ENCODE results near the gene AGBL1.
"Not testable (repeated sequence)": the region's sequence is repeated elsewhere in the genome, so short reads cannot be mapped to it uniquely, and the experiment has no call there.

The AGBL1 gene

GRCh38 chr15:86876387-86876944, 796.8 kb downstream of the AGBL1 start:
- no peak for DNase-seq (ENCODE audit: low spot score)

- no peak for DNase-seq (ENCODE audit: low spot score)
Measured at GRCh38 chr15:86877171-86877631, 797.5 kb downstream of the AGBL1 start.

GRCh38 chr15:86878844-86879243, 799.2 kb downstream of the AGBL1 start:
- DNase-seq (ENCODE audit: low spot score), result not testable (repeated sequence)

- no peak for DNase-seq (ENCODE audit: low spot score)
Measured at GRCh38 chr15:86879250-86880229, 799.9 kb downstream of the AGBL1 start.

GRCh38 chr15:86885616-86886015, 805.9 kb downstream of the AGBL1 start:
- no peak for DNase-seq (ENCODE audit: low spot score)

GRCh38 chr15:86892774-86893449, 813.2 kb downstream of the AGBL1 start:
- no peak for DNase-seq (ENCODE audit: low spot score)

GRCh38 chr15:86894269-86894668, 814.6 kb downstream of the AGBL1 start:
- no peak for DNase-seq (ENCODE audit: low spot score)

GRCh38 chr15:86903642-86904421, 824.2 kb downstream of the AGBL1 start:
- DNase-seq (ENCODE audit: low spot score), result no peak

GRCh38 chr15:86905625-86906256, 826.1 kb downstream of the AGBL1 start:
- no peak for DNase-seq (ENCODE audit: low spot score)

- DNase-seq (ENCODE audit: low spot score), result no peak
Measured at GRCh38 chr15:86906376-86906775, 826.7 kb downstream of the AGBL1 start.

- DNase-seq (ENCODE audit: low spot score), result no peak
Measured at GRCh38 chr15:86911022-86911421, 831.4 kb downstream of the AGBL1 start.

GRCh38 chr15:86912661-86913060, 833.0 kb downstream of the AGBL1 start:
- DNase-seq (ENCODE audit: low spot score), result no peak

GRCh38 chr15:86915811-86916331, 836.2 kb downstream of the AGBL1 start:
- peak; percentile 56 for DNase-seq (ENCODE audit: low spot score)

- no peak for DNase-seq (ENCODE audit: low spot score)
Measured at GRCh38 chr15:86916671-86917360, 837.1 kb downstream of the AGBL1 start.

GRCh38 chr15:86917361-86917671, 837.6 kb downstream of the AGBL1 start:
- DNase-seq (ENCODE audit: low spot score), result no peak

GRCh38 chr15:86919581-86919980, 839.9 kb downstream of the AGBL1 start:
- no peak for DNase-seq (ENCODE audit: low spot score)

GRCh38 chr15:86929461-86929860, 849.8 kb downstream of the AGBL1 start:
- no peak for DNase-seq (ENCODE audit: low spot score)

GRCh38 chr15:86932456-86932855, 852.8 kb downstream of the AGBL1 start:
- no peak for DNase-seq (ENCODE audit: low spot score)

- DNase-seq (ENCODE audit: low spot score), result no peak
Measured at GRCh38 chr15:86935841-86936240, 856.2 kb downstream of the AGBL1 start.

- no peak for DNase-seq (ENCODE audit: low spot score)
Measured at GRCh38 chr15:86942285-86942684, 862.6 kb downstream of the AGBL1 start.

- no peak for DNase-seq (ENCODE audit: low spot score)
Measured at GRCh38 chr15:86948719-86949118, 869.0 kb downstream of the AGBL1 start.
